Measurements from ENCODE around the gene SDK2. TPM values are rescaled to one million over a fixed set of nuclear protein-coding genes. Genes with fewer than 3 reads are reported as not detected.

Gene SDK2
- polyA plus RNA-seq, 3 donors = 0.01 TPM; not detected in 2

- intact Hi-C loops (cut with micrococcal nuclease) = no loop called here
These were observed 148.6 kb downstream of the SDK2 start for GRCh38 chr17:73495641-73496040.

GRCh38 chr17:73494950-73495349 is 149.3 kb downstream of the SDK2 start:
- 100% methylated on average over 1 of the region's 5 CpGs for WGBS (ENCODE audit: insufficient coverage)
- no peak for TF ChIP-seq CTCF (IDR thresholded peaks at IDR 0.05)
- no peak overlapping the region for H3K4me3 Mint-ChIP-seq

More at GRCh38 chr17:73495641-73496040, 148.6 kb downstream of the SDK2 start:
- peaks cover 0 to 2% (median 0%) of the 10 kb centered on the region in 7 donors for H3K9me3 Mint-ChIP-seq
- no peaks in the 10 kb centered on the region for H3K27me3 ChIP-seq (ENCODE audit: control insufficient read depth in 2 of 2, insufficient read depth in 2 of 2, low read length in 2 of 2)
- no peaks in the 10 kb centered on the region for H3K36me3 Mint-ChIP-seq
- H3K4me1 Mint-ChIP-seq = no peaks in the 10 kb centered on the region
- H3K9ac ChIP-seq (ENCODE audit: insufficient read depth, low read length, poor library complexity, severe bottlenecking) = no peak overlapping the region
- no peak overlapping the region for H3K27ac ChIP-seq (ENCODE audit: low read depth in 1 of 2, low read length in 2 of 2)
- TF ChIP-seq CTCF (IDR thresholded peaks at IDR 0.05) = no peak
- 72% methylated on average over 4 of the region's 6 CpGs for WGBS (ENCODE audit: insufficient coverage)
- no peak overlapping the region for H3K27ac Mint-ChIP-seq
- H4K20me1 ChIP-seq (ENCODE audit: insufficient read depth, low read length) = no peaks in the 10 kb centered on the region
- no peaks in the 10 kb centered on the region for H3K36me3 ChIP-seq (replicated peaks in 1 of 2; ENCODE audit: control insufficient read depth in 1 of 2, insufficient read depth in 2 of 2, low read length in 2 of 2)
- no peaks in the 10 kb centered on the region for H3K4me1 ChIP-seq (ENCODE audit: control insufficient read depth in 1 of 2, insufficient read depth in 2 of 2, low read length in 2 of 2)
- H2AFZ ChIP-seq (ENCODE audit: insufficient read depth, low read depth, low read length, poor library complexity, severe bottlenecking) = no peak overlapping the region
- H3K4me3 ChIP-seq (replicated peaks in 1 of 3; ENCODE audit: low read depth in 2 of 3, low read length in 3 of 3) = no peak overlapping the region
- H3K4me3 Mint-ChIP-seq = no peak overlapping the region
- H3K27me3 Mint-ChIP-seq (ENCODE audit: low read depth in 3 of 3) = peaks cover 2 to 10% (median 3%) of the 10 kb centered on the region in 3 donors
- no peak for DNase-seq
- no peak overlapping the region for H3K4me2 ChIP-seq (replicated peaks; ENCODE audit: extremely low read depth, low read length, poor library complexity, severe bottlenecking)
- no peaks in the 10 kb centered on the region for H3K9me3 ChIP-seq (replicated peaks in 1 of 2; ENCODE audit: control insufficient read depth in 1 of 2, insufficient read depth in 1 of 2, low read length in 2 of 2)
- H3K79me2 ChIP-seq (ENCODE audit: insufficient read depth, low read length) = no peaks in the 10 kb centered on the region

More at GRCh38 chr17:73494950-73495349, 149.3 kb downstream of the SDK2 start:
- Histone ChIP-seq H3K9ac (ENCODE audit: insufficient read depth, low read length, poor library complexity, severe bottlenecking) (no peak overlapping the region), H3K79me2 (ENCODE audit: insufficient read depth, low read length) (no peaks in the 10 kb centered on the region), H3K4me1 (ENCODE audit: control insufficient read depth in 1 of 2, insufficient read depth in 2 of 2, low read length in 2 of 2) (no peaks in the 10 kb centered on the region), H3K4me3 (replicated peaks in 1 of 3; ENCODE audit: low read depth in 2 of 3, low read length in 3 of 3) (no peak overlapping the region), H3K36me3 (replicated peaks in 1 of 2; ENCODE audit: control insufficient read depth in 1 of 2, insufficient read depth in 2 of 2, low read length in 2 of 2) (no peaks in the 10 kb centered on the region), H4K20me1 (ENCODE audit: insufficient read depth, low read length) (no peaks in the 10 kb centered on the region), H3K27ac (ENCODE audit: low read depth in 1 of 2, low read length in 2 of 2) (no peak overlapping the region), H3K4me2 (replicated peaks; ENCODE audit: extremely low read depth, low read length, poor library complexity, severe bottlenecking) (no peak overlapping the region), H3K27me3 (ENCODE audit: control insufficient read depth in 2 of 2, insufficient read depth in 2 of 2, low read length in 2 of 2) (no peaks in the 10 kb centered on the region), H3K9me3 (replicated peaks in 1 of 2; ENCODE audit: control insufficient read depth in 1 of 2, insufficient read depth in 1 of 2, low read length in 2 of 2) (no peaks in the 10 kb centered on the region), H2AFZ (ENCODE audit: insufficient read depth, low read depth, low read length, poor library complexity, severe bottlenecking) (no peak overlapping the region)
- H3K36me3 Mint-ChIP-seq = no peaks in the 10 kb centered on the region
- H3K27ac Mint-ChIP-seq = no peak overlapping the region
- peaks cover 0 to 10% (median 2%) of the 10 kb centered on the region in 3 donors for H3K27me3 Mint-ChIP-seq (ENCODE audit: low read depth in 3 of 3)
- intact Hi-C loops (cut with micrococcal nuclease) = no loop called here
- no peak for DNase-seq
- peaks cover 0 to 2% (median 0%) of the 10 kb centered on the region in 7 donors for H3K9me3 Mint-ChIP-seq
- H3K4me1 Mint-ChIP-seq = no peaks in the 10 kb centered on the region
